Sigmoid colon (tissue), 4 donors: ENCODE measurements around the gene GALNT7.

ENCODE experiments used
- CTCF ChIP-seq, 4 experiments: fragments of 450-650 bp in 3 of 4; fragments of 200-600 bp in 1 of 4; IDR thresholded peaks; one replicate each; pipeline ENCODE4 v1.5.1; 2016 to 2019; ENCODE audit warnings: antibody characterized with exemption in 4 of 4, mild to moderate bottlenecking in 3 of 4, moderate library complexity in 2 of 4
- EP300 ChIP-seq, 4 donors: sonication (generic); formaldehyde crosslinking; IDR thresholded peaks; one replicate each; pipeline ENCODE4 v1.6.1; 2017; ENCODE audit warnings: antibody characterized with exemption in 4 of 4
- POLR2A ChIP-seq, 2 donors: fragments of 450-650 bp; IDR thresholded peaks; one replicate each; pipeline ENCODE4 v1.6.1; 2016; ENCODE audit warnings: antibody characterized with exemption in 2 of 2, mild to moderate bottlenecking in 2 of 2, moderate library complexity in 2 of 2

GRCh38 chr4:173161311-173161710, 7.3 kb upstream of the GALNT7 start:
- TF ChIP-seq CTCF (IDR thresholded peaks at IDR 0.05) (no peak), POLR2A (IDR thresholded peaks at IDR 0.05) (no peak), EP300 (IDR thresholded peaks at IDR 0.05) (no peak)
